ENCODE measurements around the gene ARID3C.

Gene ARID3C

GRCh38 chr9:34576597-34577399, 52.1 kb downstream of the ARID3C start:
- no peak for DNase-seq

DNA sequence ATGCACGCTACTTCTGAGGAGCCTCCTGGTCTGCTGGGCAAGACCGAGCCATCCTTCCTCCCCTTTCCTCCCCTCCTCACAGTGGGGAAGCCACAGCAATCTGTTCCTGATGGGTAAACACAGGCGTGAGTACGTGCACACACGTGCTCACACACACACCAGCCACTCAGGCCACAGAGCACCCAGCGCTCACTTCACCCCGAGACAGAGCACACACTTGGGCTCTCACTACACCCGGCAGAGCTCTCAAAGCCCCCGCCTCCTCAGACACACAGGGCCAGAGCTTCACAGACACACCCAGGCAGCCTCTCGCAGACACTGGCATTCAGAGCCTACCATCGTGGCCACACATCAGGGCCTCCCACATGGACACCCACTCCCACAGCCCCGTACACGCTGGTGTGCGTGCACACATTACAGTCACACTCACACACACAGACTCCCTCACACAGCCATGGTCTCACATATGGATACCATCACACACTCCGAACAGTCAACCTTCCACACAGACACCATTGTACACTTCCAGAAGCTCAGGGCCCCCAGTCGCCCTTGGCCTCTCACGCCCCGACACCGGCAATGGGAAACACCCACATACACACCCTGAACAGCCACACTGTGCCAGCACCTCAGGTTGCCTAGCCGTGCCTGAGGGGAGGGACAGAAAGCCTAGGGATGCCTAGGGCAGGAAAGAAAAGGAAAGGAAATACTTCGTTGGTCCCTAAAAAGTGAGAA, 52.8 kb downstream of the ARID3C start:
- no peak for DNase-seq

- no peak for DNase-seq
These were observed 53.6 kb downstream of the ARID3C start for GRCh38 chr9:34575241-34575640.

GRCh38 chr9:34574571-34574970, 54.3 kb downstream of the ARID3C start:
- no peak for DNase-seq

GRCh38 chr9:34573599-34574325, 55.1 kb downstream of the ARID3C start:
- no peak for DNase-seq

DNA sequence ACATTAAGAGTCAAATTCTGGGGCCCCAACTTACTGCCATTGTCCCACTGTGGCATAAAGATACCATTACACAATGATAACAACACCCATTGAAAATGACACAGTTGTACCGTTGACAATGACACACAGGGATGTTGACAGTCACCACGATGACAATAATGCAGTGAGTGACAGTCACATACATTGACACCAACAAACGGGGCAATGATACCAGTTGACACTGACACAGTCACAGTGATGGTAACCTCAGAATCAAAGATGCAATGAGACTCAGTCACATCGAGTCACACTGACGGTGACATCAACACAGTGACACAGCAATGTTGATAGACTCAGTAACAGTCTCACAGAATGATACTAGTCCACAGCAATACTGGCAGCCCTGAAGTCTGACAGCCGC, 56.2 kb downstream of the ARID3C start:
- no peak for DNase-seq

DNA sequence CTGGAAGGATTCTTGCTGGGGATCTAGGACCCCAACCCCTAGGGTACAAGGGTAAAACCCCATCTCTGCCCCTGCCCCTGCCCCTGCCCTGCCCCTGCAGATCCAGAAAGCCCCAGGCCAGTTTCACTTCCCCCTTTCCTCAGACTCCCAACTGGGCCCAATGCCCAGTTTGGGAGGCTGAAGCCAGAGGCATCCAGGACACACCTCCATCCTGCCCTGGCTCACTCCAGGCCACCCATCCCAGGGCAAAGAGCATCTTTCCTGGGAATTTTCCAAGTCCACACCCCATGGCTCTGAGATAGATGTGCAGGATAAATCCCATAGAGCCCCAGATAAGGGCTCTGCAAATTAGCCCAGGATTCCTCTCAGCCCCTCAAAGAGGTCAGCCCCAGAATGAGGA, 56.8 kb downstream of the ARID3C start:
- no peak for DNase-seq

GRCh38 chr9:34571481-34571810, 57.4 kb downstream of the ARID3C start:
- no peak for DNase-seq
